ENCODE measurements around the gene NODAL.

DNA sequence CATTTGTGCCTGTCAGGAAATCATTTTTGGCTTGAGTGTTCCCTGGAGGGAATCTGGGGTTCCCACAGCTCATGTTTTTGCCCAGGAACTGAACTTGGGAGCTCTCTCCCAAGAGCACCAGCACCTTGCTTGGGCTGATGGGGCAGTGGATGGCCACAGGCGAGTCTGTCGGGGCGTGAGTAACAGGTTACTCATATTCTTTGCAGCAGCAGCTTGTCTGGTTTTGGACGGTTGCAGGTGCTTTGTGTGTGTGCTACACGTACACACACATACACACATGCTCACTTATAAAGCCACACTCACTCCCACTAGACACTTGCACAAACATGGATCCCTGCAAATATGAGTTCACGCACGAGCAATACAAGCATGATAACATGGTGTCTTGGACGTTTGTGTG, 34.2 kb upstream of the NODAL start:
- TF ChIP-seq, protein P1, sequence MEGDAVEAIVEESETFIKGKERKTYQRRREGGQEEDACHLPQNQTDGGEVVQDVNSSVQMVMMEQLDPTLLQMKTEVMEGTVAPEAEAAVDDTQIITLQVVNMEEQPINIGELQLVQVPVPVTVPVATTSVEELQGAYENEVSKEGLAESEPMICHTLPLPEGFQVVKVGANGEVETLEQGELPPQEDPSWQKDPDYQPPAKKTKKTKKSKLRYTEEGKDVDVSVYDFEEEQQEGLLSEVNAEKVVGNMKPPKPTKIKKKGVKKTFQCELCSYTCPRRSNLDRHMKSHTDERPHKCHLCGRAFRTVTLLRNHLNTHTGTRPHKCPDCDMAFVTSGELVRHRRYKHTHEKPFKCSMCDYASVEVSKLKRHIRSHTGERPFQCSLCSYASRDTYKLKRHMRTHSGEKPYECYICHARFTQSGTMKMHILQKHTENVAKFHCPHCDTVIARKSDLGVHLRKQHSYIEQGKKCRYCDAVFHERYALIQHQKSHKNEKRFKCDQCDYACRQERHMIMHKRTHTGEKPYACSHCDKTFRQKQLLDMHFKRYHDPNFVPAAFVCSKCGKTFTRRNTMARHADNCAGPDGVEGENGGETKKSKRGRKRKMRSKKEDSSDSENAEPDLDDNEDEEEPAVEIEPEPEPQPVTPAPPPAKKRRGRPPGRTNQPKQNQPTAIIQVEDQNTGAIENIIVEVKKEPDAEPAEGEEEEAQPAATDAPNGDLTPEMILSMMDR (IDR thresholded peaks at IDR 0.05), result no peak
- TF ChIP-seq ZNF121 (CRISPR knock-in tag; IDR thresholded peaks at IDR 0.05) (no peak), ZNF512 (CRISPR knock-in tag; IDR thresholded peaks at IDR 0.05; ENCODE audit: borderline replicate concordance) (no peak)

Data from WTC11 (cell line).